ENCODE data around the gene PPP6C.

GRCh38 chr9:125202846-125203618, 13.4 kb upstream of the PPP6C start:
- TF ChIP-seq CTCF (IDR thresholded peaks at IDR 0.05) (no peak), POLR2A (IDR thresholded peaks at IDR 0.05) (no peak)

All from esophagus squamous epithelium (tissue), 4 donors.